GM18951 (cell line): Measurements from ENCODE around the gene GSE1.

Experiments used
- POLR2A ChIP-seq: IDR thresholded peaks from 4 replicates; pipeline ENCODE4 v1.6.1; 2011; ENCODE audit warnings: mild to moderate bottlenecking; ENCODE audit not compliant: insufficient read length, insufficient read depth; ENCODE audit errors: extremely low read depth
- in situ Hi-C: fragments of 300-500 bp; cut with MboI; formaldehyde crosslinking; loops from one replicate; pipeline ENCODE4 v1.12.0; 2022; ENCODE audit warnings: low sequenced_read_pairs, mixed read lengths, inconsistent platforms; ENCODE audit not compliant: unreplicated experiment

The GSE1 gene

GRCh38 chr16:85579923-85580580 is 33.1 kb upstream of the GSE1 start:
- TF ChIP-seq POLR2A, result no peak
- in situ Hi-C loops, result no loop called here

- TF ChIP-seq POLR2A, result no peak
- in situ Hi-C loops, result no loop called here
These were observed 32.4 kb upstream of the GSE1 start for GRCh38 chr16:85580684-85581083.

GRCh38 chr16:85582229-85582991 is 30.7 kb upstream of the GSE1 start:
- no peak for TF ChIP-seq POLR2A
- in situ Hi-C loops, result no loop called here

- no peak for TF ChIP-seq POLR2A
These were observed 29.5 kb upstream of the GSE1 start for GRCh38 chr16:85583491-85584181.

GRCh38 chr16:85584267-85584666 is 28.9 kb upstream of the GSE1 start:
- in situ Hi-C loops, result no loop called here
- TF ChIP-seq POLR2A, result no peak

More at GRCh38 chr16:85583491-85584181, 29.5 kb upstream of the GSE1 start:
- in situ Hi-C loops, result no loop called here

GRCh38 chr16:85584819-85585282 is 28.3 kb upstream of the GSE1 start:
- no peak for TF ChIP-seq POLR2A
- in situ Hi-C loops, result no loop called here

GRCh38 chr16:85585711-85586110 is 27.4 kb upstream of the GSE1 start:
- no peak for TF ChIP-seq POLR2A

GRCh38 chr16:85586380-85587104 is 26.6 kb upstream of the GSE1 start:
- no peak for TF ChIP-seq POLR2A
- in situ Hi-C loops, result no loop called here

More at GRCh38 chr16:85585711-85586110, 27.4 kb upstream of the GSE1 start:
- in situ Hi-C loops, result no loop called here

- no peak for TF ChIP-seq POLR2A
- in situ Hi-C loops, result no loop called here
These were observed 25.2 kb upstream of the GSE1 start for GRCh38 chr16:85587762-85588556.

GRCh38 chr16:85588562-85589503 is 24.3 kb upstream of the GSE1 start:
- in situ Hi-C loops, result no loop called here
- no peak for TF ChIP-seq POLR2A
